ENCODE measurements around the gene NCK2.

- TF ChIP-seq, protein P1, sequence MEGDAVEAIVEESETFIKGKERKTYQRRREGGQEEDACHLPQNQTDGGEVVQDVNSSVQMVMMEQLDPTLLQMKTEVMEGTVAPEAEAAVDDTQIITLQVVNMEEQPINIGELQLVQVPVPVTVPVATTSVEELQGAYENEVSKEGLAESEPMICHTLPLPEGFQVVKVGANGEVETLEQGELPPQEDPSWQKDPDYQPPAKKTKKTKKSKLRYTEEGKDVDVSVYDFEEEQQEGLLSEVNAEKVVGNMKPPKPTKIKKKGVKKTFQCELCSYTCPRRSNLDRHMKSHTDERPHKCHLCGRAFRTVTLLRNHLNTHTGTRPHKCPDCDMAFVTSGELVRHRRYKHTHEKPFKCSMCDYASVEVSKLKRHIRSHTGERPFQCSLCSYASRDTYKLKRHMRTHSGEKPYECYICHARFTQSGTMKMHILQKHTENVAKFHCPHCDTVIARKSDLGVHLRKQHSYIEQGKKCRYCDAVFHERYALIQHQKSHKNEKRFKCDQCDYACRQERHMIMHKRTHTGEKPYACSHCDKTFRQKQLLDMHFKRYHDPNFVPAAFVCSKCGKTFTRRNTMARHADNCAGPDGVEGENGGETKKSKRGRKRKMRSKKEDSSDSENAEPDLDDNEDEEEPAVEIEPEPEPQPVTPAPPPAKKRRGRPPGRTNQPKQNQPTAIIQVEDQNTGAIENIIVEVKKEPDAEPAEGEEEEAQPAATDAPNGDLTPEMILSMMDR (IDR thresholded peaks at IDR 0.05) = no peak
- TF ChIP-seq RFX5 (IDR thresholded peaks at IDR 0.05; ENCODE audit: low read length) (no peak), EZH2phosphoT487 (IDR thresholded peaks at IDR 0.05; ENCODE audit: borderline replicate concordance, low read depth) (no peak)
- TF ChIP-seq, protein P2, sequence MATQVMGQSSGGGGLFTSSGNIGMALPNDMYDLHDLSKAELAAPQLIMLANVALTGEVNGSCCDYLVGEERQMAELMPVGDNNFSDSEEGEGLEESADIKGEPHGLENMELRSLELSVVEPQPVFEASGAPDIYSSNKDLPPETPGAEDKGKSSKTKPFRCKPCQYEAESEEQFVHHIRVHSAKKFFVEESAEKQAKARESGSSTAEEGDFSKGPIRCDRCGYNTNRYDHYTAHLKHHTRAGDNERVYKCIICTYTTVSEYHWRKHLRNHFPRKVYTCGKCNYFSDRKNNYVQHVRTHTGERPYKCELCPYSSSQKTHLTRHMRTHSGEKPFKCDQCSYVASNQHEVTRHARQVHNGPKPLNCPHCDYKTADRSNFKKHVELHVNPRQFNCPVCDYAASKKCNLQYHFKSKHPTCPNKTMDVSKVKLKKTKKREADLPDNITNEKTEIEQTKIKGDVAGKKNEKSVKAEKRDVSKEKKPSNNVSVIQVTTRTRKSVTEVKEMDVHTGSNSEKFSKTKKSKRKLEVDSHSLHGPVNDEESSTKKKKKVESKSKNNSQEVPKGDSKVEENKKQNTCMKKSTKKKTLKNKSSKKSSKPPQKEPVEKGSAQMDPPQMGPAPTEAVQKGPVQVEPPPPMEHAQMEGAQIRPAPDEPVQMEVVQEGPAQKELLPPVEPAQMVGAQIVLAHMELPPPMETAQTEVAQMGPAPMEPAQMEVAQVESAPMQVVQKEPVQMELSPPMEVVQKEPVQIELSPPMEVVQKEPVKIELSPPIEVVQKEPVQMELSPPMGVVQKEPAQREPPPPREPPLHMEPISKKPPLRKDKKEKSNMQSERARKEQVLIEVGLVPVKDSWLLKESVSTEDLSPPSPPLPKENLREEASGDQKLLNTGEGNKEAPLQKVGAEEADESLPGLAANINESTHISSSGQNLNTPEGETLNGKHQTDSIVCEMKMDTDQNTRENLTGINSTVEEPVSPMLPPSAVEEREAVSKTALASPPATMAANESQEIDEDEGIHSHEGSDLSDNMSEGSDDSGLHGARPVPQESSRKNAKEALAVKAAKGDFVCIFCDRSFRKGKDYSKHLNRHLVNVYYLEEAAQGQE (IDR thresholded peaks at IDR 0.05; ENCODE audit: low read depth, low read length) = no peak
Observed at GRCh38 chr2:105867587-105867986, 122.9 kb downstream of the NCK2 start.

Measured in SK-N-SH (cell line).